CD1c-positive myeloid dendritic cell (primary cell): ENCODE results near the gene KIR3DL3.
"Not testable (repeated sequence)": the region's sequence is repeated elsewhere in the genome, so short reads cannot be mapped to it uniquely, and the experiment has no call there.

ENCODE experiments used
- DNase-seq: peaks from one replicate; pipeline ENCODE4 v3.0.0-alpha.2; 2016; ENCODE audit errors: extremely low spot score

Gene KIR3DL3

DNA sequence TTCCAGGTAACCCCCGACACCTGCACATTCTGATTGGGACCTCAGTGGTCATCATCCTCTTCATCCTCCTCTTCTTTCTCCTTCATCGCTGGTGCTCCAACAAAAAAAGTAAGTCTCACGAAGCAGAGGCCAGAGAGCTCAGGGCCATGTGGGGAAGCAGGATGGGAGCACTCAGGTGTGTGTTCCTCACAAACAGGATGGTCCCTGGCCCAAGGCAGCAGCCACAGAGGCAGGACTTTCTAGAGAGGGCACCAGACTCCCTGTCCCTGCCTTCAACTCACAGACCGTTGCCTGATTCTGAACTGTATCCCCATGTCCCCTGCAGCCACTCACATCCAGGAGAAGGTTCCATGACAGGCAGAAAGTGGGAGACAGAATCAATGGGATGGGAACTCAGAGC, 58.7 kb downstream of the KIR3DL3 start:
- DNase-seq: not testable (repeated sequence)
